K562 (cell line): Measurements from ENCODE around the gene PDE8A. TPM values are rescaled to one million over a fixed set of nuclear protein-coding genes. Genes with fewer than 3 reads are reported as not detected.

Experiments used
- ATAC-seq: fragments of 200-7000 bp; cut with Tn5 transposase; 3 replicates; pipeline ENCODE4 v1.9.1; 2020; ENCODE audit warnings: moderate library complexity
- BruUV-seq: library from RNA; stranded (reverse); fragments of 400-500 nt; replicated peaks from 2 replicates; lab custom pipeline; 2021; lab: Mats Ljungman, UMichigan
- CTCF ChIA-PET: fragments of 300-600 bp; formaldehyde crosslinking; extraction: SDS; loops from one replicate; lab custom pipeline; 2021; ENCODE audit warnings: low intra/inter-chr PET ratio; lab: Yijun Ruan, JAX
- POLR2A ChIA-PET: fragments of 300-600, 350-650 bp; sonication (Branson Sonifier 250); formaldehyde crosslinking; extraction: SDS; loops from one replicate; lab custom pipeline; 2021; ENCODE audit warnings: antibody characterized with exemption, inconsistent platforms; lab: Yijun Ruan, JAX
- DNase-seq, 4 experiments: peaks; one replicate each; pipeline versions ENCODE4 v3.0.0 to v3.0.0-alpha.2; 2011 to 2018; ENCODE audit warnings: low spot score in 3 of 4, mixed read lengths in 3 of 4; ENCODE audit errors: extremely low read depth in 1 of 4
- FAIRE-seq: peaks from 2 replicates; lab custom pipeline; 2011; peaks lifted over from hg19 to GRCh38; lab: Jason Lieb, UNC
- H2AFZ ChIP-seq: 2 replicates; pipeline ENCODE4 v1.6.0; 2011; ENCODE audit warnings: low read depth, low read length, control low read depth, inconsistent platforms
- H3K27ac ChIP-seq: fragments of 200-600 bp; 3 replicates; pipeline ENCODE4 v1.8.0; 2011; ENCODE audit warnings: low read depth, mild to moderate bottlenecking, control low read depth, inconsistent platforms, low read length, moderate library complexity, mixed read lengths; ENCODE audit errors: extremely low read depth
- H3K27me3 ChIP-seq, 2 experiments: fragments of 300-600 bp in 1 of 2; 2 replicates in 1 of 2; 3 replicates in 1 of 2; pipeline versions ENCODE4 v1.6.0 to v1.8.0; 2011; ENCODE audit warnings: inconsistent platforms in 2 of 2, low read length in 2 of 2, mild to moderate bottlenecking in 1 of 2, mixed read lengths in 1 of 2, moderate library complexity in 1 of 2; ENCODE audit not compliant: control insufficient read depth in 2 of 2, insufficient read depth in 2 of 2
- H3K36me3 ChIP-seq: fragments of 300-600 bp; 3 replicates; pipeline ENCODE4 v1.8.0; 2011; ENCODE audit warnings: mild to moderate bottlenecking, low read length, inconsistent platforms; ENCODE audit not compliant: control insufficient read depth, insufficient read depth
- H3K4me1 ChIP-seq, 2 experiments: fragments of 200-600 bp in 1 of 2; replicated peaks in 1 of 2; 2 replicates in 1 of 2; 3 replicates in 1 of 2; pipeline versions ENCODE4 v1.5.1 to v1.8.0; 2011; ENCODE audit warnings: inconsistent platforms in 2 of 2, low read length in 2 of 2, mild to moderate bottlenecking in 1 of 2, mixed read lengths in 1 of 2, moderate library complexity in 1 of 2; ENCODE audit not compliant: control insufficient read depth in 2 of 2, insufficient read depth in 2 of 2
- H3K4me2 ChIP-seq: 2 replicates; pipeline ENCODE4 v1.6.1; 2011; ENCODE audit warnings: low read length, control low read depth, inconsistent platforms, mixed read lengths; ENCODE audit not compliant: insufficient read depth
- H3K4me3 ChIP-seq: fragments of 200-600 bp; sonication (generic), shearing (Covaris generic); 2 replicates; pipeline ENCODE4 v1.5.1; 2016; ENCODE audit warnings: control low read depth, inconsistent platforms
- H3K79me2 ChIP-seq: fragments of 200-600 bp; 3 replicates; pipeline ENCODE4 v1.8.0; 2011; ENCODE audit warnings: low read length, inconsistent platforms; ENCODE audit not compliant: control insufficient read depth, insufficient read depth
- H3K9ac ChIP-seq, 2 experiments: 2 replicates each; pipeline versions ENCODE4 v1.6.0 to v1.6.1; 2011; ENCODE audit warnings: low read depth in 2 of 2, low read length in 2 of 2, control low read depth in 1 of 2, inconsistent platforms in 1 of 2, mild to moderate bottlenecking in 1 of 2, mixed read lengths in 1 of 2; ENCODE audit not compliant: insufficient read depth in 1 of 2
- H3K9me1 ChIP-seq: one replicate; pipeline ENCODE4 v1.6.0; 2011; ENCODE audit warnings: inconsistent platforms, mild to moderate bottlenecking, low read length, moderate library complexity; ENCODE audit not compliant: control insufficient read depth, insufficient read depth
- H3K9me3 ChIP-seq: replicated peaks from 2 replicates; pipeline ENCODE4 v1.5.1; 2011; ENCODE audit warnings: low read depth, low read length, inconsistent platforms; ENCODE audit not compliant: control insufficient read depth, insufficient read depth
- H4K20me1 ChIP-seq: replicated peaks from 2 replicates; pipeline ENCODE4 v1.6.1; 2011; ENCODE audit warnings: low read length, inconsistent platforms, mixed read lengths; ENCODE audit not compliant: control insufficient read depth, insufficient read depth
- DPF2 ChIP-seq: fragments of 450-650 bp; IDR thresholded peaks from 2 replicates; pipeline ENCODE4 v1.6.1; 2016
- E2F3 ChIP-seq: fragments of 250-450 bp; sonication (Bioruptor Pico); IDR thresholded peaks from 2 replicates; pipeline ENCODE4 v1.4.0; 2020; ENCODE audit warnings: mild to moderate bottlenecking
- GABPB1 ChIP-seq: sonication (generic); formaldehyde crosslinking; IDR thresholded peaks from 2 replicates; pipeline ENCODE4 v1.8.0; 2022; ENCODE audit warnings: mild to moderate bottlenecking, missing genetic modification reagents
- KAT8 ChIP-seq: fragments of 450-650 bp; IDR thresholded peaks from 2 replicates; pipeline ENCODE4 v1.6.1; 2016; ENCODE audit warnings: low read depth, mild to moderate bottlenecking
- MTF1 ChIP-seq: fragments of 250-450 bp; sonication (Bioruptor Pico); IDR thresholded peaks from 2 replicates; pipeline ENCODE4 v1.9.0; 2021; ENCODE audit warnings: moderate library complexity, mild to moderate bottlenecking, inconsistent platforms, borderline replicate concordance
- NR3C1 ChIP-seq: sonication (generic); formaldehyde crosslinking; IDR thresholded peaks from 2 replicates; pipeline ENCODE4 v1.8.1; 2022; ENCODE audit warnings: missing genetic modification reagents
- SNIP1 ChIP-seq: fragments of 450-650 bp; IDR thresholded peaks from 2 replicates; pipeline ENCODE4 v1.7.1; 2017; ENCODE audit warnings: low read depth, mild to moderate bottlenecking
- SRSF3 ChIP-seq: fragments of 200-400 bp; formaldehyde crosslinking; IDR thresholded peaks from 2 replicates; pipeline ENCODE4 v1.6.1; 2016; ENCODE audit warnings: mild to moderate bottlenecking, low read length, moderate library complexity; ENCODE audit not compliant: insufficient read depth
- TAF15 ChIP-seq: fragments of 200-400 bp; formaldehyde crosslinking; IDR thresholded peaks from 2 replicates; pipeline ENCODE4 v1.6.1; 2017; ENCODE audit warnings: mild to moderate bottlenecking, low read depth, low read length, moderate library complexity
- ZNF146 ChIP-seq: IDR thresholded peaks from one replicate; pipeline ENCODE4 v1.6.1; 2018; ENCODE audit warnings: missing compliant biosample characterization; ENCODE audit not compliant: unreplicated experiment
- ZNF444 ChIP-seq: fragments of 250-450 bp; sonication (Bioruptor Pico); IDR thresholded peaks from 2 replicates; pipeline ENCODE4 v1.4.0; 2020; ENCODE audit warnings: mild to moderate bottlenecking, moderate library complexity
- ZNF695 ChIP-seq: fragments of 450-650 bp; formaldehyde crosslinking; IDR thresholded peaks from 2 replicates; pipeline ENCODE4 v1.4.0; 2020; ENCODE audit warnings: mild to moderate bottlenecking, moderate library complexity
- WGBS: fragments of 100-300 bp; shearing (Covaris generic); methylation state at CpG from one replicate; pipeline ENCODE4 v1.1.6; 2016; ENCODE audit warnings: low coverage, mixed read lengths; ENCODE audit not compliant: insufficient coverage; ENCODE audit errors: missing lambda C conversion rate; 5-methylcytosine and 5-hydroxymethylcytosine counted together
- in situ Hi-C: fragments of 300-500 bp; cut with MboI; formaldehyde crosslinking; loops from 4 replicates; pipeline ENCODE4 v1.15.0; 2018; ENCODE audit warnings: inconsistent platforms, mixed read lengths
- intact Hi-C: fragments of 100-400 bp; cut with micrococcal nuclease; formaldehyde crosslinking; loops from 2 replicates; pipeline ENCODE4 v1.14.2; 2022
- polyA plus RNA-seq, 8 experiments: library from polyadenylated mRNA; depleted of rRNA in 4 of 8; stranded (reverse) in 5 of 8; unstranded in 3 of 8; fragments of >200 nt; fragmentation: Nextera tagmentation in 2 of 8; fragmentation: Illumina TruSeq in 1 of 8; extraction: Ambion mirVana in 2 of 8; extraction: Trizol in 1 of 8; gene quantifications; 2 replicates each; pipeline versions ENCODE4 v1.2.1 to v1.2.3, GENCODE V29; 2011 to 2014; ENCODE audit warnings: inconsistent platforms in 1 of 8, missing spikeins in 1 of 8
- total RNA-seq, 7 experiments: library from RNA; depleted of rRNA in 6 of 7; stranded (reverse); fragments of >200 nt in 6 of 7; fragmentation: Illumina TruSeq in 2 of 7; extraction: Trizol in 2 of 7; gene quantifications; 2 replicates each; pipeline versions ENCODE4 v1.2.1 to v1.2.3, GENCODE V29; 2011 to 2021; ENCODE audit warnings: low replicate concordance in 1 of 7
- TF ChIP-seq, protein P1 (sequence below): fragments of 250-450 bp; sonication (Bioruptor Pico); IDR thresholded peaks from 2 replicates; pipeline ENCODE4 v1.5.1; 2021; ENCODE audit warnings: mild to moderate bottlenecking
- TF ChIP-seq, protein P2 (sequence below): sonication (generic); formaldehyde crosslinking; IDR thresholded peaks from 2 replicates; pipeline ENCODE4 v1.8.1; 2022; ENCODE audit warnings: missing genetic modification reagents
- TF ChIP-seq, protein P3 (sequence below), 2 experiments: fragments of 450-650 bp; IDR thresholded peaks; 2 replicates each; pipeline ENCODE4 v1.6.1; 2016
- TF ChIP-seq, protein P4 (sequence below): sonication (generic); formaldehyde crosslinking; IDR thresholded peaks from 2 replicates; pipeline ENCODE4 v1.8.1; 2023; ENCODE audit warnings: mild to moderate bottlenecking, missing genetic modification reagents

The PDE8A gene
- total and polyA plus RNA-seq, 9 of the 15 experiments (the other 6 are each of a cell fraction or from before 2014, with no cell fraction given) = 5.9 to 40.3 (median 19.8) TPM

DNA sequence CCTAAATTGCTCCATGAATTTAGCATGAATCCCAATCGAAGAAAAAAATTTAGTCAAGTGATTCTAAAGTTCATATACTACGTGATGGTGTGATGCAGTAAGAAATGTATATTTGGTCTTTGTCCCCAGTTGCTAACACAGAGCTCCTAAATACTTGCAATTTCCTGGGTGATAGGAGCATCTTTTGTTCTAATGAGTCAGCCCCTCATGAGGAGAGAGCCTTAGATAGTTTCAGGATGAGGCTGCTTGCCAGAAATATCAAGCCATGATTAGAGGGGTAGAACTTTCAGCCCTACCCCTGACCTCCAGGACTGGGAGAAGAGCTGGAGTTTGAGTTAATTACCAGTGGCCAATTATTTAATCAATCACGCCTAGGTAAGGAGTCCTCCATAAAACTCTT lies 170.2 kb downstream of the PDE8A start:
- H3K4me3 ChIP-seq = no peak overlapping the region
- no peak overlapping the region for H3K9ac ChIP-seq
- no peaks in the 10 kb centered on the region for H4K20me1 ChIP-seq
- no peaks in the 10 kb centered on the region; a peak in 1 of 5 replicates for H3K27me3 ChIP-seq
- H3K79me2 ChIP-seq = no peaks in the 10 kb centered on the region
- no peaks in the 10 kb centered on the region for H3K9me3 ChIP-seq
- no TSS peak for BruUV-seq
- ATAC-seq (no peak), DNase-seq (no peak), FAIRE-seq (peak; percentile 15)
- CTCF ChIA-PET = no interaction called here
- intact Hi-C loops = no loop called here
- in situ Hi-C loops = no loop called here
- no peaks in the 10 kb centered on the region for H3K9me1 ChIP-seq
- no peak overlapping the region for H3K27ac ChIP-seq
- no peak overlapping the region for H2AFZ ChIP-seq
- H3K36me3 ChIP-seq = no peaks in the 10 kb centered on the region
- H3K4me2 ChIP-seq = no peak overlapping the region
- TF ChIP-seq, protein P1, sequence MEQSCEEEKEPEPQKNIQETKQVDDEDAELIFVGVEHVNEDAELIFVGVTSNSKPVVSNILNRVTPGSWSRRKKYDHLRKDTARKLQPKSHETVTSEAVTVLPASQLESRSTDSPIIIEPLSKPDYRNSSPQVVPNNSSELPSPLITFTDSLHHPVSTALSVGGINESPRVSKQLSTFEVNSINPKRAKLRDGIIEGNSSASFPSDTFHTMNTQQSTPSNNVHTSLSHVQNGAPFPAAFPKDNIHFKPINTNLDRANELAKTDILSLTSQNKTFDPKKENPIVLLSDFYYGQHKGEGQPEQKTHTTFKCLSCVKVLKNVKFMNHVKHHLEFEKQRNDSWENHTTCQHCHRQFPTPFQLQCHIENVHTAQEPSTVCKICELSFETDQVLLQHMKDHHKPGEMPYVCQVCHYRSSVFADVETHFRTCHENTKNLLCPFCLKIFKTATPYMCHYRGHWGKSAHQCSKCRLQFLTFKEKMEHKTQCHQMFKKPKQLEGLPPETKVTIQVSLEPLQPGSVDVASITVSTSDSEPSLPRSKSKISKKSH = no peak
- TF ChIP-seq, protein P2, sequence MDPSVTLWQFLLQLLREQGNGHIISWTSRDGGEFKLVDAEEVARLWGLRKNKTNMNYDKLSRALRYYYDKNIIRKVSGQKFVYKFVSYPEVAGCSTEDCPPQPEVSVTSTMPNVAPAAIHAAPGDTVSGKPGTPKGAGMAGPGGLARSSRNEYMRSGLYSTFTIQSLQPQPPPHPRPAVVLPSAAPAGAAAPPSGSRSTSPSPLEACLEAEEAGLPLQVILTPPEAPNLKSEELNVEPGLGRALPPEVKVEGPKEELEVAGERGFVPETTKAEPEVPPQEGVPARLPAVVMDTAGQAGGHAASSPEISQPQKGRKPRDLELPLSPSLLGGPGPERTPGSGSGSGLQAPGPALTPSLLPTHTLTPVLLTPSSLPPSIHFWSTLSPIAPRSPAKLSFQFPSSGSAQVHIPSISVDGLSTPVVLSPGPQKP (CRISPR knock-in tag) = no peak
- TF ChIP-seq NR3C1 (CRISPR knock-in tag) (no peak), KAT8 (no peak), SNIP1 (no peak), E2F3 (CRISPR knock-in tag) (no peak), GABPB1 (CRISPR knock-in tag) (no peak), TAF15 (no peak), ZNF146 (CRISPR knock-in tag) (no peak), ZNF444 (CRISPR knock-in tag) (no peak), MTF1 (CRISPR knock-in tag) (no peak), ZNF695 (CRISPR knock-in tag) (no peak), DPF2 (no peak), SRSF3 (no peak)
- TF ChIP-seq, protein P3, sequence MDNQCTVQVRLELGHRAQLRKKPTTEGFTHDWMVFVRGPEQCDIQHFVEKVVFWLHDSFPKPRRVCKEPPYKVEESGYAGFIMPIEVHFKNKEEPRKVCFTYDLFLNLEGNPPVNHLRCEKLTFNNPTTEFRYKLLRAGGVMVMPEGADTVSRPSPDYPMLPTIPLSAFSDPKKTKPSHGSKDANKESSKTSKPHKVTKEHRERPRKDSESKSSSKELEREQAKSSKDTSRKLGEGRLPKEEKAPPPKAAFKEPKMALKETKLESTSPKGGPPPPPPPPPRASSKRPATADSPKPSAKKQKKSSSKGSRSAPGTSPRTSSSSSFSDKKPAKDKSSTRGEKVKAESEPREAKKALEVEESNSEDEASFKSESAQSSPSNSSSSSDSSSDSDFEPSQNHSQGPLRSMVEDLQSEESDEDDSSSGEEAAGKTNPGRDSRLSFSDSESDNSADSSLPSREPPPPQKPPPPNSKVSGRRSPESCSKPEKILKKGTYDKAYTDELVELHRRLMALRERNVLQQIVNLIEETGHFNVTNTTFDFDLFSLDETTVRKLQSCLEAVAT (IDR thresholded peaks at IDR 0.05) = no peak
- TF ChIP-seq, protein P4, sequence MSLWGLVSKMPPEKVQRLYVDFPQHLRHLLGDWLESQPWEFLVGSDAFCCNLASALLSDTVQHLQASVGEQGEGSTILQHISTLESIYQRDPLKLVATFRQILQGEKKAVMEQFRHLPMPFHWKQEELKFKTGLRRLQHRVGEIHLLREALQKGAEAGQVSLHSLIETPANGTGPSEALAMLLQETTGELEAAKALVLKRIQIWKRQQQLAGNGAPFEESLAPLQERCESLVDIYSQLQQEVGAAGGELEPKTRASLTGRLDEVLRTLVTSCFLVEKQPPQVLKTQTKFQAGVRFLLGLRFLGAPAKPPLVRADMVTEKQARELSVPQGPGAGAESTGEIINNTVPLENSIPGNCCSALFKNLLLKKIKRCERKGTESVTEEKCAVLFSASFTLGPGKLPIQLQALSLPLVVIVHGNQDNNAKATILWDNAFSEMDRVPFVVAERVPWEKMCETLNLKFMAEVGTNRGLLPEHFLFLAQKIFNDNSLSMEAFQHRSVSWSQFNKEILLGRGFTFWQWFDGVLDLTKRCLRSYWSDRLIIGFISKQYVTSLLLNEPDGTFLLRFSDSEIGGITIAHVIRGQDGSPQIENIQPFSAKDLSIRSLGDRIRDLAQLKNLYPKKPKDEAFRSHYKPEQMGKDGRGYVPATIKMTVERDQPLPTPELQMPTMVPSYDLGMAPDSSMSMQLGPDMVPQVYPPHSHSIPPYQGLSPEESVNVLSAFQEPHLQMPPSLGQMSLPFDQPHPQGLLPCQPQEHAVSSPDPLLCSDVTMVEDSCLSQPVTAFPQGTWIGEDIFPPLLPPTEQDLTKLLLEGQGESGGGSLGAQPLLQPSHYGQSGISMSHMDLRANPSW = no peak
- no peaks in the 10 kb centered on the region for H3K4me1 ChIP-seq
- POLR2A ChIA-PET = interaction anchor here (0.6 kb wide), 2 partner anchors 31 to 198 kb away, joined by 3 read pairs; no protein-coding TSS in a partner anchor
- WGBS = 9% methylated on average over 3 of the region's 3 CpGs
